Stimulated activated CD4-positive, alpha-beta T cell treated with anti-CD3 and anti-CD28 coated beads, Interleukin-4, amount 100 ng/mL, for 1 hour (primary cell): Measurements from ENCODE around the gene VEGFA.

ENCODE experiments used
- DNase-seq: peaks from one replicate; pipeline ENCODE4 v3.0.0-alpha.2; 2020

The VEGFA gene

DNA sequence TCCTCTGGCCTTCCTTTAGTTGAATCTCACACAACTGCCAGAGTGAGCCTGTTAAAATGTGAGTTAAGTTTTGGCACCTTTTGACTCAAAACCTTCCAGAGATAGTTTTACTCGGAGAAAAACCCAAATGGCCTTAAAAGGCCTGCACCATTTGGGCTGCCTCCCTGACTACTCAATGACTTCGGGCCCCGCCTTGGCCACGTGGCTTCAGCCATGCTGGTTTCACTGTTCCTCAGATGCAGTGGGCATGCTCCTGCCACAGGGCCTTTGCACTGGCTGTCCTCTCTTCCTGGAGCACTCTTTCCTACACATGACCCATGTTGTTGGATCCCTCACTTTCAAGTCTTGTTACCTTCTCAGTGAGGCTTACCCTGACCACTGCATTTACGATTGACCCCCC lies 18.3 kb downstream of the VEGFA start:
- no peak for DNase-seq

DNA sequence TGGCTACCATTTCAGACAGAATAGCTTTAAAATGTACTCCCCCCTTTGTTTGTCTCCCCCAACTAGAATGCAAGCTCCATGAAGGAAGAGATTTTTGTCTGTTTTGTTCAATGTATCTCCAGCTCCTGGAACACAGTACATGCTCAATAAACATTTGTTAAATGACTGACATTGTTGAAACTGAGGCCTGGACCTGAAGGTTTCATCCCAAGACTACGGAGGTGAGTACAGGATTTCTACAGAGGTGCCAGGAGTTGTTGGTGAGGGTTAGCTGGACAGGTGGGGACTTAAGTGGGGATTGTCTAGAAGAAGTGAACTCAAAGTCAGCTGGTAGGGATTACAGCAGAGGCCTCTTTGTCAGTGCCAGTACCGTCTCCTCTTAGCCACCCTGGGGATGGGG lies 19.4 kb downstream of the VEGFA start:
- DNase-seq, result no peak

DNA sequence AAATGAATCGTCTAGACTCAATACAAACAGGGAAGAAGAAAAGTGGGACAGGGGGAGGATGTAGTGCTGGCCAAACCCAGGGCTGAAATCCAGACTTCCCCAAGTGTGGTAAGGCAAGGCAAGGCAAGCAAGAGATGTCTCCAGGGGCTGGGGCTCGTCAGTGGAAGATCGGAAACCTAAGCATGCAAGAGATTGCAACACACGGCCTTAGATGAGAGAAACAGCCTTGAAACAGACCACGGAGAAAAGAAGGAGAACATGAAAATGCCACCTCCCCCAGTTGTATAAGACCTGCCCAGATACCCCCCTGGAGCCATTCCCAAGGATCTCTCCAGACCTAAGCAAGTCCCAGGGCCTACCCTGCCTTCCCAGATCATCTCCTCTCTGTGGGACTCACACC lies 20.0 kb downstream of the VEGFA start:
- DNase-seq, result no peak

DNA sequence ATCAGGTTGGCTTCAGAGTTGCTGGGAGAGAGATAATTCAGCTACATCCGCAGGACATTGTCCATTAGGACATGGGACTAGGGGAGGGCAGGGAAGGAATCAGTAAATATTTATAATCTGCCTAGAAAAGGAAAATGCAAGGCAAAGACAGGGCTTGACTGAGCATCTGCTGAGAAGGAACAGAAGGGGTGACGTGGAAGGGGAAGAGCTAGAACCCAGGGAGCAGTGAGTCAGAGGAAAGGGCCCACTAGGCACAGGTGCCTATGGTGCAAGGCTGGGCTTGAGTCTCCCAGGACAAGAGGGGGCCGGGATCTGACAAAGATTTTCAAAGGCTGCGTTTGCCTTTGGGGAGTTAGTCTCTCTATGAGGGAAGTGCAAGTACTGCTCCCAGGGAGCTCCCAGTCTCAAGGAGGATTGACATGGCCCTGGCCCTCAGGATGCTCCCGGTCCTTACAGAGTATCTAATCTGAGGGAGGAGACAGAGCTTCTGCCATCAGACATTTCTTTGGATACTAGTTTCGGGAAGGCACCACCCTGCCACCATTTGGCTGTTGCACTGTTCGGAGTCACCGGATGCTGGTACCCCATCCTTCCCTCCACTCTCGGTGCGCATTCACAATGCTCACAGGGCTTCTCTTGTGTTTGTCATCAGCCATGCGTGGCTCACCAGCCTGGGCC lies 21.9 kb downstream of the VEGFA start:
- DNase-seq, result no peak

DNA sequence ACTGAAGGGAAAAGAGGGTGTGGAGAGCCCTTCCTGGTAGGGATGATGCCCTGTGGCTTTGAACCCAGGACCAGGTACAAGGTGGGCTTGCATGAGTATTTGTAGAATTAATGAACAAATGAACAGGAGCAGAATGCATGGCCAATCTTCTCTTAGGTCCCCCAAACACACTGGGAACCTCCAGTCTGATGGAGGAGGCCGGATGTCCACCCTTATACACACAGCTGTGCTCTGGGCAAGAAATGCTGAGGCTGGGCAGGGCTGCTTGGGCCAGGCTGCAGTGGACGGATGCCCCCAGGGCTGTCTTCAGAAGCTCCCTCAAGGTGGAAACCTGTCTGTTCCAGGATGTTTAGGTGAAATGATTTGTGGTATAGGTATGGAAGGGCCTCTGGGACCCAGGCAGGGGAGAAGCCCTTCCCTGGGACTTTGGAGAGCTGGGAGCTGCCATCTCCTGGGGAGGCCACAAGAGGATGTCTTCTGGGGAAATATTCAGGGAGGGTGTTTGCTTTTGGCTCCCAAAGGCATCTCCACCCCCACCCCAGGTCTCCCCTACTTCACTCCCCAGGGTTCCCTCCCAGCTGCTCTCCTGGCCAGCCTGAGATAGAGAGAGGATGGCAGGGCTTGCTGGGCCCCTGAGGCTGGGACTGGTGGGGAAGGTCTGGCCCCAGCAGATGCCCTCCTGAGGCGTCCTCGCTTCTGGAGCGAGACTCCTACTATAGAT lies 23.3 kb downstream of the VEGFA start:
- no peak for DNase-seq

DNA sequence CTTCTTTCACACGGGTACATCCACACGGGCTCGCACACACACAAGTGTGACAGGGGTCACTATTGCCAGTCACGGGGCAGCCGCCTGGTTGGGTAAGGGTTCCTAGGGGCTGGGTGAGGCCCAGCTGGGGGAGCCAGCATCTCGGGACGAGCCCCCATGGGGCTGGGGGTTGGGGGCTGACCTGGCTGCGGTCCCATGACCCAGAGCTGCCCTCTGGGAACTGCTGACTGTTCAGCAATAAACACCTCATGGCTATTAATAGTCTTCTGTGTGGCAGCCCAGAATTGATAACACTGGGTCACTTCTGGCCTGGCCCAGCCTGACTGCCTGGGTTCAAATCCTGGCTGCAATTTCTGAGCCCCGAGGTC lies 23.8 kb downstream of the VEGFA start:
- no peak for DNase-seq

DNA sequence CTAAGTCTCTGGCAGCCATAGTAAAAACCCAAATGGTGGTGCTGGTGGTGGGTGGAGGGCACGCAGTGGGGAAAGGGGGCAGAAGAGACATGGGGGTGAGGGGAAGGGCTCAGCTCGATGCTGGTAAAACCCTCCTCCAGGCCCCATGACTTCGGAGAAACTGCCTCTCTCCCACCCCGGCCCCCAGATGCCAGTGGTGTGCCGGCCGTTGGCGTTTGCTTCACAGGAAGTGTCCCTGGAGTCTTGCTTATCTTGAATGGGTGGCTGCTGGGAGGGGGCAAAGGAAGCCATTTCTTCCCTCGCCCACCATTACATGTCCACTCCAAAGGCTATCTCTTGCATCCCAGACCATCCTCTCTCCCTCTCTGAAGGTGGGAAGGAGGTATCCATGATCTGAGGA lies 25.4 kb downstream of the VEGFA start:
- no peak for DNase-seq

DNA sequence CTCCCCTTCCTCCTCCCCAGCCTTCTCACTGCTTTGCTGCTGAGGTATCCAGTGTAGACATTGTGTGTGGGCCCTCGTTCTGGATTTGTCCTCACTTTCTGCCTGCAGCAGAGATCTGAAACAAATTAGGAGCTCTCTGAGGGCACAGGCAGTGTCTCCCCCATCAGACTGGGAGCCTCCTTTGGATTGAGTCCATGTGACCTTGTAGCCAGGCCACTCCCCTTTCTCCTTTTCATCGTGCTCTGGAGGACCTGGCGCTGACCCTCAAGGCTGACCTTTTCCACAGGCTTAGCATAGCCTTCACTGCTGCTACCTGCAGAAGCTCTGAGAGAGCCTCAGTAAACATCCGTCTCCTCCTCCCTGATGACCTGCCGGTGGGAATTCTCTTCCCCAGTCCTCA lies 26.2 kb downstream of the VEGFA start:
- no peak for DNase-seq

DNA sequence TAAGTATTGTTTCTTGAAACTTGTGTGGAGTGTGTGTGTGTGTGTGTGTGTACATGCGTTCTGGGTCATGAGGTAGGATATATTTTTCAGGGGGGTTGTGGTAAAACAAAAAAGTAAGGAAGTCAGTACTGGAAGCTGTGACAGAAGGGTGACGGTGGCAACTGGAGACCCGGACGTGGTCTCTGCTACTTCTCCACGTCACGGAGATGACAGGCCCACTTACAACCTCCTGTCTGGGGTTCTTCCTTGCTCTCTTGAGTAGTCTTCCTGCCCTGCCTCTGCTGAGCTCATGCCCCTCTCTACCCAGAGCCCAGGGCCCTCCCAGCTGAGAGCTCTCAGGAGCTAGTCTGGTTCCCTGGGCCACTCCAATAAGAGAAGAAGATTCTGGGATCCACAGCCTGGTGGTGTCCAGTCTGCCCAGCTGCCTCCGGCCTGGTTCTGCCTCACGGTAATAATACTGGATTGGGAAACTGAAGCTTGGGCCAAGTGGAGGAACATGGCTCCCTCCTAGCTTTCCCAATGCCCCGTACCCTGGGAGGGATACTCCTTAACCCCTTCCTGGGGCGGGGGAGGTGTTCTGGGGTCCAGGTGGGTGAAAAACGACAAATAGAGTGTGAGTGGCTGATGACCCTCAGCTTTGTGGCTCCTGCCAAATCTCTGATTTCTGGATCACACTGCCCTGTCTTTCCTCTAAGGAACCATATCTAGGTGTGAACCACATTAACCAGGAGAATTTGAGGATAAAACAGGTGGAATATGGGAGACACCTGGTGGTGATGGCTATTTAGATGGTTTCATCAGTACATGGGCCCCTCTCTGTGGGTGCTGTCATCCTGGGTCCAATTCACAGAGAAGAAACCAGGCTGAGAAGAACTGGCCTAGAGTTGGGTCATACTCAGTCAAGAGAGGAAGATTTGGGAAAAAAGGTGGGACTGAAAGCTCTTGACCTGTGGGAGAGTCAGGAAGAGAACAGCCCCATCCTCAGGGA lies 27.2 kb downstream of the VEGFA start:
- DNase-seq, result no peak

DNA sequence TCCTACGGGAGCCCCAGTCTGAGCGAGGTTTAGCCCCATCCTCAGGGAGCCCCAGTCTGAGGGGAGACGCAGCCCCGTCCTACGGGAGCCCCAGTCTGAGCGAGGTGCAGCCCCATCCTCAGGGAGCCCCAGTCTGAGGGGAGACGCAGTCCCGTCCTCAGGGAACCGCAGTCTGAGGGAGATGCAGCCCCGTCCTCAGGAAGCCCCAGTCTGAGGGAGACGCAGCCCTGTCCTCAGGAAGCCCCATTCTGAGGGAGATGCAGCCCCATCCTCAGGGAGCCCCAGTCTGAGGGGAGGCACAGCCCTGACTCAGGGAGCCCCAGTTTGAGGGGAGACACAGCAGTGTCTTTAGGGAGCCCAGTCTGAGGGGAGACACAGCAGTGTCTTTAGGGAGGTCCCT lies 27.9 kb downstream of the VEGFA start:
- DNase-seq, result no peak

DNA sequence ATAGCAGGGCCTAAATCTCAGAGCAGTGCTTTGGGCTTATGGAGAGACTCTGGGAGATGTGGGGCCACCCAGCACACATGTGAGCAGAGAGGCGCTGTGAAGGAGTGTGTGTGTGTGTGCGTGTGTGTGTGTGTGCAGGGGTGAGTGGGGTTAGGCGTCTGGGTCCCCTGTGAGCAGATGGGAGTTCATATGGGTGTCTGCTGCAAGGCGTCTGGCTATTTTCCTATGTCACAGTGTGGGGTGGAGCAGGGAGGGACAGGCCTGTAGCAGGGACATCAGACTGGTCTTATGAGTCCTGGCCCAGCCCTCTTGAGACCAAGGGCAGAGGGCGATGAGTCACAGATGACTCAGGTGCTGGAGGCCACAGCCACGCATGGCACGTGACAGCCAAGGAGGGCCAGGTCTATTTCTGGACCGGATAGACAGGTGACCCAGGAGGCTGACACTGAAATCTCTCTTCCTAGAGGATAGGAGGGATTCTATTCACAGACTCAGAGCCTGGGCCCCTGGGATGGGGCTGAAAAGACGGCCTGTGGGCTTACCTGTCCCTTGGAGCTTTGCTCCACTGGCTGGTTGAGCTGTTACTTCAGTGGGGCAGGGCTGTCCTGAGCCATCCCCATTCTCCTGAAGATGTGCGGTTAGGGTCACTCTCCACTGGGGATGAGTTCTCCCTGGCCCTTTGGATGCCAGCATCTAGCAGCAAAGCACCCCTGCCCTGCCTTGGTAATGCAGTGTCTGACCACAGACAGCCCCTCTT lies 28.9 kb downstream of the VEGFA start:
- DNase-seq, result no peak

DNA sequence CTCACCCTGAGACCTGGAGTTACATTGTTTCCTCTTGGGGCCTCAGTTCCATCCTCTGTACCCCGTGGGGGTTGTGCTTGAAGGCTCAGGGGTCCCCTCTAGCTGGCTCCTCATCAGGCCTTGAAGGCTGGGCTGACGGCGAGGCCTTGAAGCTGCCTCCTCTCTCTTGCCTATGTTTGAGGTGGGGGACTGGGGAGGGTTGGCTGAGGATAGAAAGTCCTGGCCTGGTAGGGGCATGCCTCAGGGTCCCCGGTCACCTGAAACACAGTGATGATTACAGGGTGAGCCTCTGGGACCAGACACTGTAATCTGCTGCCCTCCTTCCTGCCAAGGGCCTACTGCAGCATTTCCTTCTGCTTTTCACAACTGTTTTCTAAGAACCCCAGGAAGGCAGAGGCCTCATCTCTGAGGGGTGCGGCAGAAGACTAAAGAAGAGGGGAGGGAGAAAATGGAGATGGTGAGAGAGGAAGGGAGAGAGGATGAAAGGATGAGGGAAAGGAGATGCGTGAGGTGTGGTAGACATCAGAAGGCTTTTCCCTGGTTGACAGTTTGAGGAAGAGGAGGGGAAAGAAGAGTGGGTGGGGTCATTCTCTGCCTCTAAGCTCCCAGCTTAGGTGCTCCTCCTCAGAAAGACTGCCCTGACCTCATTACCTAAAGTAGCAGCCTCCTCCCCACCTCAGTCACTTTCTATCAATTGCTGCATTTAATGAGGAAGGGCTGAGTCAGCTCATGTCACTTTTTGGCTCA lies 29.7 kb downstream of the VEGFA start:
- DNase-seq, result no peak

DNA sequence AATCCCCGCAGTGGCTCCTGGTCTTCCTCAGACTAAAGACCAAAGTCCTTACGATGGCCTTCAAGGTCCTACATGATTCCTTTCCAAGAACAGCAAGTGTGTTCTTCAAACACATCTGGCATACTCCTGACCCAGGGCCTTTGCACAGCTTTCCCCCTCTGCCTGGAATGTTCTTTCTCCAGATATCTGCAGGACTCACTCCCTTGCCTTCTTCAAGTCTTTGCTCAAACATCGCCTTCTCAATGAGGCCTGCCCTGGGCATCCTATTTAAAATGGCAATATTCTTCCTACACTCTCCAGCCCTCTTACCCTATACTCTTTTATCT lies 30.2 kb downstream of the VEGFA start:
- DNase-seq, result no peak

DNA sequence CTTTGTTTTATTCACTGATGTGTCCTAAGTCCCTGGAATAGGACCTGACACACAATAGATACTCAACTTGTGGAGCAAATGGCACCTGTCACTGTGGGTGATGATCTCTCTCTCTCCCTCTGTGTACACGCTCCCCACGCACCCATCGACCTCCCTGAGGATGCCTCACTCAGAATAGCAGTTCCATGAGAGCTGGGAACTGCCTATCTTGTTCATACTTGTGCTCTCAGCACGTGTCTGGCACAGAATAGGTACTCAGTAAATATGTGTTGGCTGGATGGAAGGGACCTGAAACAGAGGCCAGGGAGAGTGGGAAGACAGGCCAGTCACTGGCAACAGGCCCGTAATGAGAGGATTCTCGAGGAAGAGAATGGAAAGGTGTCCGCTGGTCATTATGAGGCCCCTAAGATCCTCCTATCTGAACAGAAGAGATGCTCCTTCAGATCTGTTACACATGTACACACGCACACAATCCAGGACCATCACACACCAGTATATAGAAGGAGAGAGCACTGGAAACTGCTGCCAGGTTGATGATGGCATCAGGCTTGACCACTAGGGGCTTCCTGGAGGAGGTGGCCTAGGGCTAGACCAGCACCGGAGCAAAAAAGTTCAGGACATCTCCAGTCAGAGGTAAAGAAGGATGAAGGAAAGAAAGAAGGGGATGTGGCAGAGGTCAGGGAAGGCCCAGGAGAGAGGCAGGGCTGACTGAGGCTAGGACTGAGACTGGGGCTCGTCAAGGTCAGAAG lies 30.9 kb downstream of the VEGFA start:
- DNase-seq, result no peak

DNA sequence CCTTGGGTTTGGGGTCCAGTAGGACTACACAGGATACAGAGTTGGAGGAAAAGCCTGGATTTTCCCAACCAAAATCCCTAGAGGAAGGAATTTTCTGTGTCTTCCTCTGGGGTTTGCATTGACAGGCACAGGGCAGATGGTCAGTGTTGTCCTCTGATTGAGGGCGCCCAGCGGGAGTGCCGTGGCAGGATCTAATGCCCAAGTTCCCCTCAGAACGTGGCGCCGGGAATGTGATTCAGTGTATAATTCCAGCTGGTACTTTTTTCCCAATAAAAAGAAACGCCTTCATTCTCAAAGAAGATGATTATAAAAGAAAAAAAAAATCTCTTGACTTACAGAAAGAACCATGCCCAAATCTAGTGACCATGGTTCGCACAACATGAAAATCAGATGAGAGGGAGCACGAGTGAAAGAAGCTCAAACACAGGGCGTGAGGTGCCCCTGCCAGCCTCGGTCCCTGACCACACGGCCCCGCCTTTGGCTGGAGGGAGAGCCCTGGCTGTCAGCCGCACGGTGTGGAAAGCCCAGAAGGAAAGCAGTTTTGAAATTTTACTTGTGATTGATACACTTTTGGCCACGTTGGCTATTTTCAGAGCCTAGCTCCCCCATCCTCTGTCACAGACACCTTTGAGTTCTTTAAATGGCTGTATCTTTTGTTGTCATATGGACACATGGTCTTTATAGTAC lies 31.6 kb downstream of the VEGFA start:
- DNase-seq, result no peak

DNA sequence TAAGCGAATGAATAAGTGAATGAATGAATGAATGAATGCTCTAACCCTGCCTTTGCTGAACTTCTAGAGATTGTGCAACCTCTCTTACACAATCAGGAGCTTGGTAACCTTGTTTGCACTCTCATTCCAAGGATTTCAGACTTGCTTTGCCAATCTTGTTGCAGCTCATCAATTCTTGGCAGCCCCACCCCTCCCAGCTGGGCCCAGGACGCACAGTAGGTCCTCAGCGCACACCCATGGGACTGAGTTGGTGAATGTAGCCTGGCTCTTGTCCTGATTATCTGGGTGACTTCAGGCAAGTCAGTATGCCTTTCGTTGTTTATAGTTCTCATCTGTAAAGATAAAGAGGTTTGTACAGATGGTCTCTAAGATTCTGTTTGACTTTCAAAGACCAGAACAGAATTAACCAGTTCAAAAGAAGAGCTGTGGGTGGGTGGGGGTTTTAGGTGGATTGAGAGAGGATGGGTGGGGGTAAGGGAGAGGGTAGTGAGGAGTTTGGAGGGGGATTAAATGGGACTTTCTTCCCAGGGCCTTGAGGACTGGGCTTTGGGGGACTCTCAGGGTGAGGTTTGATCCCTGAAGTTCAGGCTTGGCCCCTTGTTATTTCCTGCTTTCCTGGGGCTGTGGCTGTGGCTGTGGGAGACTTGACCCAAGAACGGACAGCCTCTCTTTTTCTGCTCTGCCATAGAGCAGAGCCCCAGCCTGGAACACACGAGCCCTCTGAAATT lies 33.2 kb downstream of the VEGFA start:
- DNase-seq, result no peak

DNA sequence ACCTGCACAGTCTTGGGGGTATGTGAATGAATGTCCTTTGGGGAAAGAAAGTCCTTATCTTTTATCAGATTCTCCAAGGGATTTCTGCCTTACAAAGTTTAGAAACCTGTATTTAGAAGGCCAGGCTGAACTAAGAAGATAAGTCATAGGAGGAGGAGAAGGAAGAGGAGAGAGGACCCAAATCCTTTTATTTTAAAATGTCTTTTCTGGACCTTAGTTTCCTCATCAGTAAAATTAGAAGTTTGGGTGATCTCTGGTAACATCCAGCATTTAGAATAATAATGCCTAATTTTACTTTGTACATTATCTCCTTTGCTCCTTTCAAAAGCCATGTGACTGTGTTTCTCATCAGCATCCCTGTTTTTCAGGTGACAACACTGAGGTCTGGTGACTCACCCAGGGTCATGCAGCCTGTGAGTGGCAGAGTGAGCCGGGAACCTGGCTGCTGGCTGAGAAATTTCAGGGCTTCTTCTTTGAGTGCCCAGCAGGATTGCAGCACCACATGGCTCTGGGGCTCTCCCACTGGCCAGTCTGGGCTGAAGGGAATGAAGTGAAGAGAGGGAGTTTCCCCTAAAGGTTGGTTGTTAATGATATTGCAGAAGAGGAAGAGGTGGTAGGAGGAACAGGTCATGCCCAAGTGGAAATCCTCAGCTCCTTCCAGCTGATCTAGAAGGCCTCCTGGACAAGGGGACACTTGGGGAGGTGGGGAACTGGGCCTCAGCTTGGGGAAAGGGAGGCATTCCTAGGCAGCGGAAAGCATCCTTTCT lies 34.0 kb downstream of the VEGFA start:
- no peak for DNase-seq

DNA sequence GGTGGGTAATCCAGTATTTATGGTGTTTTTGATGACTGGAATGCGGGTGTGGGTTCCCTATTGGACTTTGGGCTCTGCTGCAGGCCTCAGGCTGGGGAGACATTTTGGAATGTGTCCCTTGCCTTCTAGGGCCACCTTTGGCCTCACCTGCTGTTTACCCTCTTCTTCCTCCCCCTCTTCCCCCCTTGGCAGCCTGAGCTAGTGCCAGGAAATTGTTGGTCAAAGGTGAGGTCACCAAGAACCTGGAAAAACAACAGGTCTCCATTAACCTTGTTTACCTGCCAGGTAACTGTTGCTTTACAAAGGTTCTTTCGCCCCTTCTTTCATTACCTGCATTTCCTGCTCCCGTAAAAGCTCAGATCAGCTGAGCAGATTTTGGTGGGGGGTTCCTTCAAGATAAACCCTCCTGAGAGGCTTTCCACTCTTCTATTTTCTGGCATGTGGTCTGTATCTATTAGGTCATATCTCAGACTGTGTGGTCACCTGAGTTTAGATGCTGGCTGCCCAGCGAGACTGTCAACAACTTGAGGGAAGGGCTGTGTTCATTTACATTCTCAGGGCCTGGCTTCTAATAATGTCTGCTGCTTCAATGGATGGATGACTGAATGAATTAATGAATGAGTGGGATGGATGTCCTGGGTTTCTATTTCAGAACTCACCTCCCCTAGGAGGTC lies 34.7 kb downstream of the VEGFA start:
- DNase-seq, result no peak

DNA sequence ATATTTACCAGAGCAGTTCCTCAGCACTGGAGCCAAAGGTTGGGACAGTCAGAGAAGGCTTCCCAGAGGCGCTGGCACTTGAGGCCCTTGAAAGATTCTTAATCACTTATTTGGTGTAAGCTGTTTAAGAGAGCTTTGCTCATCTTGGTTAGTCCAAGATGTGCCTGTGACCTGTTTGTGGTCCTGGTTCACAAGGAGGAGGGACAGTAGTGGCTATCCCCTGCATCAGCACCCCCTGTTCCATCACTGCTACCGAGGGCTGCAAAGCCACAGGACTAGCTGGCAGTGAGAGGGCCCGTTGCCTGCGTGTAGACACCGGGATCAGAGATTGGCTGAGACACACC lies 35.7 kb downstream of the VEGFA start:
- no peak for DNase-seq
